PC-9 (cell line): ENCODE data around the gene CUTC. TPM values are rescaled to one million over a fixed set of nuclear protein-coding genes. Genes with fewer than 3 reads are reported as not detected.

ENCODE experiments used
- BruUV-seq: library from RNA; stranded (reverse); fragments of 400-500 nt; replicated peaks from 2 replicates; lab custom pipeline; 2021; lab: Mats Ljungman, UMichigan
- CTCF ChIA-PET: fragments of 300-600 bp; sonication (Branson Sonifier 250); formaldehyde crosslinking; loops from one replicate; lab custom pipeline; 2022; ENCODE audit warnings: antibody characterized with exemption; lab: Charles Lee
- POLR2A ChIA-PET: fragments of 300-600 bp; sonication (Branson Sonifier 250); formaldehyde crosslinking; loops from one replicate; lab custom pipeline; 2022; ENCODE audit warnings: antibody characterized with exemption; ENCODE audit not compliant: unreplicated experiment; lab: Charles Lee
- DNase-seq, 2 experiments: peaks; one replicate each; pipeline versions ENCODE4 v3.0.0 to v3.0.0-alpha.2; 2015 to 2022; ENCODE audit warnings: mixed read lengths in 1 of 2
- H2AFZ ChIP-seq: fragments of 200-600 bp; sonication (generic); 2 replicates; pipeline ENCODE4 v1.8.1; 2017; ENCODE audit warnings: antibody characterized with exemption
- H3F3A ChIP-seq: fragments of 200-600 bp; sonication (generic); 2 replicates; pipeline ENCODE4 v1.8.1; 2017; ENCODE audit warnings: antibody characterized with exemption, mild to moderate bottlenecking, low read depth; ENCODE audit not compliant: insufficient read depth
- H3K27ac ChIP-seq: fragments of 200-600 bp; sonication (generic); 2 replicates; pipeline ENCODE4 v1.6.1; 2016; ENCODE audit warnings: mixed run types
- H3K27me3 ChIP-seq: fragments of 200-600 bp; sonication (generic); 2 replicates; pipeline ENCODE4 v1.6.1; 2016; ENCODE audit warnings: low read depth, mixed run types; ENCODE audit not compliant: insufficient read depth
- H3K36me3 ChIP-seq: fragments of 200-600 bp; sonication (generic); 2 replicates; pipeline ENCODE4 v1.6.1; 2016; ENCODE audit warnings: low read depth, mixed run types
- H3K4me1 ChIP-seq: fragments of 200-600 bp; sonication (generic); replicated peaks from 2 replicates; pipeline ENCODE4 v1.6.1; 2016; ENCODE audit warnings: mixed run types; ENCODE audit not compliant: insufficient read depth
- H3K4me2 ChIP-seq: fragments of 200-600 bp; sonication (generic); 2 replicates; pipeline ENCODE4 v1.6.1; 2017; ENCODE audit warnings: mixed run types
- H3K4me3 ChIP-seq: fragments of 200-600 bp; sonication (generic); 2 replicates; pipeline ENCODE4 v1.6.1; 2016; ENCODE audit warnings: mixed run types
- H3K79me2 ChIP-seq: fragments of 200-600 bp; sonication (generic); 2 replicates; pipeline ENCODE4 v1.6.1; 2017; ENCODE audit warnings: low read depth, mixed run types
- H3K9me2 ChIP-seq: fragments of 200-600 bp; sonication (generic); 2 replicates; pipeline ENCODE4 v1.8.1; 2017; ENCODE audit warnings: mild to moderate bottlenecking; ENCODE audit not compliant: insufficient read depth
- H3K9me3 ChIP-seq: fragments of 200-600 bp; sonication (generic); 2 replicates; pipeline ENCODE4 v1.8.1; 2016; ENCODE audit warnings: low read depth; ENCODE audit not compliant: insufficient read depth
- H4K20me1 ChIP-seq: fragments of 200-600 bp; sonication (generic); 2 replicates; pipeline ENCODE4 v1.8.1; 2017; ENCODE audit not compliant: insufficient read depth
- EZH2 ChIP-seq: fragments of 200-600 bp; sonication (generic); IDR thresholded peaks from 2 replicates; pipeline ENCODE4 v1.8.0; 2017; ENCODE audit warnings: antibody characterized with exemption, low read depth
- intact Hi-C: fragments of 100-400 bp; cut with micrococcal nuclease; formaldehyde crosslinking; loops from one replicate; pipeline ENCODE4 v1.10.0; 2022; ENCODE audit not compliant: unreplicated experiment
- total RNA-seq: library from RNA; stranded (reverse); gene quantifications from 2 replicates; pipeline ENCODE4 v1.2.3, GENCODE V29; 2021
- TF ChIP-seq, protein P1 (sequence below): fragments of 200-600 bp; sonication (generic); conservative IDR thresholded peaks from 2 replicates; pipeline ENCODE4 v1.6.1; 2017; ENCODE audit warnings: mixed run types, antibody characterized with exemption, mild to moderate bottlenecking, moderate library complexity

CUTC gene
- total RNA-seq, 1 experiment from 2014 or later, result 7.6 TPM

- intact Hi-C loops, result no loop called here
- no peaks in the 10 kb centered on the region for H4K20me1 ChIP-seq
- H3F3A ChIP-seq, result peaks cover 5% of the 10 kb centered on the region; the same call in 1 of the 2 replicates
- no peaks in the 10 kb centered on the region for H3K9me2 ChIP-seq
- TF ChIP-seq EZH2, result no peak
- TF ChIP-seq, protein P1, sequence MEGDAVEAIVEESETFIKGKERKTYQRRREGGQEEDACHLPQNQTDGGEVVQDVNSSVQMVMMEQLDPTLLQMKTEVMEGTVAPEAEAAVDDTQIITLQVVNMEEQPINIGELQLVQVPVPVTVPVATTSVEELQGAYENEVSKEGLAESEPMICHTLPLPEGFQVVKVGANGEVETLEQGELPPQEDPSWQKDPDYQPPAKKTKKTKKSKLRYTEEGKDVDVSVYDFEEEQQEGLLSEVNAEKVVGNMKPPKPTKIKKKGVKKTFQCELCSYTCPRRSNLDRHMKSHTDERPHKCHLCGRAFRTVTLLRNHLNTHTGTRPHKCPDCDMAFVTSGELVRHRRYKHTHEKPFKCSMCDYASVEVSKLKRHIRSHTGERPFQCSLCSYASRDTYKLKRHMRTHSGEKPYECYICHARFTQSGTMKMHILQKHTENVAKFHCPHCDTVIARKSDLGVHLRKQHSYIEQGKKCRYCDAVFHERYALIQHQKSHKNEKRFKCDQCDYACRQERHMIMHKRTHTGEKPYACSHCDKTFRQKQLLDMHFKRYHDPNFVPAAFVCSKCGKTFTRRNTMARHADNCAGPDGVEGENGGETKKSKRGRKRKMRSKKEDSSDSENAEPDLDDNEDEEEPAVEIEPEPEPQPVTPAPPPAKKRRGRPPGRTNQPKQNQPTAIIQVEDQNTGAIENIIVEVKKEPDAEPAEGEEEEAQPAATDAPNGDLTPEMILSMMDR, result no peak
- no peak overlapping the region for H3K27ac ChIP-seq
- H3K4me1 ChIP-seq, result no peaks in the 10 kb centered on the region
- H3K9me3 ChIP-seq, result no peaks in the 10 kb centered on the region
- ChIA-PET POLR2A (no interaction called here), CTCF (no interaction called here)
- H3K4me3 ChIP-seq, result no peak overlapping the region
- no TSS peak for BruUV-seq
- H3K79me2 ChIP-seq, result no peaks in the 10 kb centered on the region
- H3K4me2 ChIP-seq, result no peak overlapping the region
- no peak overlapping the region for H2AFZ ChIP-seq
- no peaks in the 10 kb centered on the region for H3K27me3 ChIP-seq
- no peak for DNase-seq
- H3K36me3 ChIP-seq, result peaks cover 15% of the 10 kb centered on the region
These were observed 64.9 kb downstream of the CUTC start for GRCh38 chr10:99796928-99797327.

- CTCF ChIA-PET, result no interaction called here
These were observed 66.0 kb downstream of the CUTC start for GRCh38 chr10:99798031-99798430.

GRCh38 chr10:99798920-99799319 is 66.9 kb downstream of the CUTC start:
- no peak for TF ChIP-seq EZH2
- TF ChIP-seq, protein P1, result no peak
- Histone ChIP-seq H3K9me2 (no peaks in the 10 kb centered on the region), H3K9me3 (no peaks in the 10 kb centered on the region), H3K27ac (no peak overlapping the region), H2AFZ (no peak overlapping the region), H3F3A (peaks cover 4% of the 10 kb centered on the region; the same call in 1 of the 2 replicates), H3K4me2 (no peak overlapping the region), H3K79me2 (no peaks in the 10 kb centered on the region), H3K4me1 (no peaks in the 10 kb centered on the region), H3K4me3 (no peak overlapping the region), H4K20me1 (no peaks in the 10 kb centered on the region), H3K27me3 (no peaks in the 10 kb centered on the region), H3K36me3 (peaks cover 14% of the 10 kb centered on the region)
- intact Hi-C loops, result no loop called here
- CTCF ChIA-PET, result no interaction called here
- DNase-seq, result no peak
- POLR2A ChIA-PET, result no interaction called here
- no TSS peak for BruUV-seq

More at GRCh38 chr10:99798031-99798430, 66.0 kb downstream of the CUTC start:
- TF ChIP-seq, protein P1, result no peak
- no peak for TF ChIP-seq EZH2
- H3K36me3 ChIP-seq, result peaks cover 8% of the 10 kb centered on the region
- no peaks in the 10 kb centered on the region for H3K9me3 ChIP-seq
- H3K79me2 ChIP-seq, result no peaks in the 10 kb centered on the region
- H3K27ac ChIP-seq, result no peak overlapping the region
- BruUV-seq, result no TSS peak
- H4K20me1 ChIP-seq, result no peaks in the 10 kb centered on the region
- intact Hi-C loops, result no loop called here
- H3K27me3 ChIP-seq, result no peaks in the 10 kb centered on the region
- H3K4me1 ChIP-seq, result no peaks in the 10 kb centered on the region
- H3K9me2 ChIP-seq, result no peaks in the 10 kb centered on the region
- no peak overlapping the region for H2AFZ ChIP-seq
- POLR2A ChIA-PET, result no interaction called here
- H3K4me3 ChIP-seq, result no peak overlapping the region
- DNase-seq, result no peak
- H3K4me2 ChIP-seq, result no peak overlapping the region
- peaks cover 9% of the 10 kb centered on the region; the same call in 1 of the 2 replicates for H3F3A ChIP-seq
